Natural killer cell (primary cell): ENCODE results near the gene CLCN2. TPM values are rescaled to one million over a fixed set of nuclear protein-coding genes. Genes with fewer than 3 reads are reported as not detected.

Experiments
- ATAC-seq, 3 donors: fragments of 150-1000 bp in 2 of 3; fragments of 200-7000 bp in 1 of 3; cut with Tn5 transposase; 1 replicate in 1 of 3; 2 replicates in 2 of 3; pipeline ENCODE4 v1.10.0; 2021; ENCODE audit warnings: mild to moderate bottlenecking in 2 of 3, moderate library complexity in 2 of 3
- DNase-seq, 2 donors: peaks; one replicate each; pipeline versions ENCODE4 v3.0.0 to v3.0.0-alpha.2; 2013 to 2021; ENCODE audit warnings: mixed read lengths in 1 of 2
- H3K27ac ChIP-seq: one replicate; pipeline ENCODE4 v1.5.1; 2013; ENCODE audit warnings: mild to moderate bottlenecking, low read length
- H3K27me3 ChIP-seq: one replicate; pipeline ENCODE4 v1.6.1; 2013; ENCODE audit warnings: low read length; ENCODE audit not compliant: control insufficient read depth, insufficient read depth
- H3K36me3 ChIP-seq: one replicate; pipeline ENCODE4 v1.6.1; 2013; ENCODE audit warnings: low read length; ENCODE audit not compliant: control insufficient read depth, insufficient read depth
- H3K4me1 ChIP-seq: one replicate; pipeline ENCODE4 v1.6.1; 2013; ENCODE audit warnings: low read length; ENCODE audit not compliant: control insufficient read depth, insufficient read depth
- H3K4me3 ChIP-seq: one replicate; pipeline ENCODE4 v1.5.1; 2013; ENCODE audit warnings: low read length
- H3K9me3 ChIP-seq: one replicate; pipeline ENCODE4 v1.6.1; 2013; ENCODE audit warnings: low read length; ENCODE audit not compliant: control insufficient read depth, insufficient read depth
- H3K27ac Mint-ChIP-seq, 2 donors: one replicate each; pipeline ENCODE4 v1.8.0; 2022; ENCODE audit warnings: mild to moderate bottlenecking in 2 of 2, mixed read lengths in 2 of 2, moderate library complexity in 1 of 2
- H3K27me3 Mint-ChIP-seq, 2 donors: one replicate each; pipeline ENCODE4 v1.8.0; 2022; ENCODE audit warnings: low read depth in 2 of 2, mixed read lengths in 2 of 2
- H3K36me3 Mint-ChIP-seq: one replicate; pipeline ENCODE4 v1.8.0; 2022; ENCODE audit warnings: mixed read lengths
- H3K4me1 Mint-ChIP-seq, 2 donors: one replicate each; pipeline ENCODE4 v1.8.0; 2022; ENCODE audit warnings: mixed read lengths in 2 of 2
- H3K4me3 Mint-ChIP-seq: one replicate; pipeline ENCODE4 v1.8.0; 2022; ENCODE audit warnings: mild to moderate bottlenecking, moderate library complexity, mixed read lengths
- H3K9me3 Mint-ChIP-seq, 2 donors: one replicate each; pipeline ENCODE4 v1.8.0; 2022; ENCODE audit warnings: mixed read lengths in 2 of 2
- WGBS: methylation state at CpG from one replicate; pipeline ENCODE4 v1.1.7; 2013; ENCODE audit warnings: missing lambda C conversion rate; ENCODE audit not compliant: insufficient coverage; 5-methylcytosine and 5-hydroxymethylcytosine counted together
- intact Hi-C: fragments of 100-400 bp; cut with micrococcal nuclease; formaldehyde crosslinking; loops from one replicate; pipeline ENCODE4 v1.14.2; 2022
- total RNA-seq, 4 donors: library from RNA; stranded (reverse); fragments of 120-200 nt in 1 of 4; gene quantifications; one replicate each; pipeline versions ENCODE4 v1.2.3 to v1.2.4, GENCODE V29; 2013 to 2022
- TF ChIP-seq, protein P1 (sequence below): fragments of 200-600 bp; IDR thresholded peaks from one replicate; pipeline ENCODE4 v1.8.0; 2022; ENCODE audit warnings: antibody characterized with exemption

CLCN2 gene
- total RNA-seq, 3 donors from 2014 or later (not counting 1 experiment from before 2014, with no cell fraction given), result 7.8 to 8.2 (median 8.1) TPM

DNA sequence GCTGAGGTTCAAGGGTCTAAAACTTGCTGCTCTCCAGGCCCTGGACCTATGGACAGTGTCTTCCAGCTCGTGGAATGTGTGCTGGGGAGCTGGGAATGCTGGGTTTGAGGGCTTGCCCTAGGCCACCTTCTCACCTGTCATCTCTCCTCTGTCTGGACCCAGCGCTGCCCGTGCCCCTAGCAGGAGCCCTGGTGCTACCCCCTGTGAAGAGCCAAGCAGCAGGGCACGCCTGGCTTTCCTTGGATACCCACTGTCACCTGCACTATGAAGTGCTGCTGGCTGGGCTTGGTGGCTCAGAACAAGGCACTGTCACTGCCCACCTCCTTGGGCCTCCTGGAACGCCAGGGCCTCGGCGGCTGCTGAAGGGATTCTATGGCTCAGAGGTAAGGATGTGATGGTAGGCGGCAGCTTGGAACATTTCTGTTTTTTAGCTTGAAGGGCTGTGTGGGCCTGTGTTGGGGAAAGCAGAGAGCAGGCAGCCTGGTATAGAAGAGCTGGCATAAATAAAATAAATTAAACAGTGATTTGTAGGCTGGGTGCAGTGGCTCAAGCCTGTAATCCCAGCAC lies 23.5 kb upstream of the CLCN2 start:
- H3K27me3 Mint-ChIP-seq, result peaks cover 0 to 46% of the 10 kb centered on the region in 2 donors

DNA sequence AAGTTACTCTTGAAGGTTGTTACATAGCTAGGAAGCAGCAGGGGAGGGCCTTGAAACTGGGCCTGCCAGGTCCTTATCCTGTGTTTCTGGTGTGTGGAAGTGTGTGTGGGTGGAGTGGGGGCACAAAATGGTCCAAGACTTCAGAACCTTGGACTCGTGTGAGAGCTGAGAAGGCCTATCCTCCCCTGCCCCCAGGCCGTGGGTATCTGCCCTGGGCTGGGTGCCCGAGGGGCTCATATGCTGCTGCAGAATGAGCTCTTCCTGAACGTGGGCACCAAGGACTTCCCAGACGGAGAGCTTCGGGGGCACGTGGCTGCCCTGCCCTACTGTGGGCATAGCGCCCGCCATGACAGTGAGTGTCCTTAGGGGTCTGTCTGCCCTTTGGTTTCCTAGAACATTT lies 22.9 kb upstream of the CLCN2 start:
- H3K27me3 Mint-ChIP-seq, result peaks cover 1 to 44% of the 10 kb centered on the region in 2 donors
- H3K4me3 Mint-ChIP-seq, result no peak overlapping the region
- intact Hi-C loops, result no loop called here
- 82% methylated on average over 9 of the region's 9 CpGs for WGBS
- TF ChIP-seq, protein P1, sequence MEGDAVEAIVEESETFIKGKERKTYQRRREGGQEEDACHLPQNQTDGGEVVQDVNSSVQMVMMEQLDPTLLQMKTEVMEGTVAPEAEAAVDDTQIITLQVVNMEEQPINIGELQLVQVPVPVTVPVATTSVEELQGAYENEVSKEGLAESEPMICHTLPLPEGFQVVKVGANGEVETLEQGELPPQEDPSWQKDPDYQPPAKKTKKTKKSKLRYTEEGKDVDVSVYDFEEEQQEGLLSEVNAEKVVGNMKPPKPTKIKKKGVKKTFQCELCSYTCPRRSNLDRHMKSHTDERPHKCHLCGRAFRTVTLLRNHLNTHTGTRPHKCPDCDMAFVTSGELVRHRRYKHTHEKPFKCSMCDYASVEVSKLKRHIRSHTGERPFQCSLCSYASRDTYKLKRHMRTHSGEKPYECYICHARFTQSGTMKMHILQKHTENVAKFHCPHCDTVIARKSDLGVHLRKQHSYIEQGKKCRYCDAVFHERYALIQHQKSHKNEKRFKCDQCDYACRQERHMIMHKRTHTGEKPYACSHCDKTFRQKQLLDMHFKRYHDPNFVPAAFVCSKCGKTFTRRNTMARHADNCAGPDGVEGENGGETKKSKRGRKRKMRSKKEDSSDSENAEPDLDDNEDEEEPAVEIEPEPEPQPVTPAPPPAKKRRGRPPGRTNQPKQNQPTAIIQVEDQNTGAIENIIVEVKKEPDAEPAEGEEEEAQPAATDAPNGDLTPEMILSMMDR, result no peak
- peaks cover 19% of the 10 kb centered on the region for H3K27me3 ChIP-seq
- H3K9me3 ChIP-seq, result no peaks in the 10 kb centered on the region
- no peak for DNase-seq
- H3K27ac Mint-ChIP-seq, result no peak overlapping the region
- H3K9me3 Mint-ChIP-seq, result no peaks in the 10 kb centered on the region
- H3K4me1 ChIP-seq, result peaks cover 14% of the 10 kb centered on the region
- ATAC-seq, result no peak
- H3K36me3 ChIP-seq, result no peaks in the 10 kb centered on the region
- H3K27ac ChIP-seq, result no peak overlapping the region
- H3K36me3 Mint-ChIP-seq, result no peaks in the 10 kb centered on the region
- H3K4me1 Mint-ChIP-seq, result peaks cover 0 to 14% of the 10 kb centered on the region in 2 donors
- H3K4me3 ChIP-seq, result no peak overlapping the region

More for the DNA sequence above, 23.5 kb upstream of the CLCN2 start:
- H3K4me1 Mint-ChIP-seq, result peaks cover 0 to 11% of the 10 kb centered on the region in 2 donors
- no peaks in the 10 kb centered on the region for H3K36me3 Mint-ChIP-seq
- no peak overlapping the region for H3K27ac Mint-ChIP-seq
- no peak overlapping the region for H3K4me3 ChIP-seq
- intact Hi-C loops, result no loop called here
- H3K27me3 ChIP-seq, result peaks cover 18% of the 10 kb centered on the region
- H3K27ac ChIP-seq, result no peak overlapping the region
- ATAC-seq (no peak), DNase-seq (no peak)
- H3K36me3 ChIP-seq, result no peaks in the 10 kb centered on the region
- WGBS, result 81% methylated on average over 8 of the region's 8 CpGs
- H3K4me3 Mint-ChIP-seq, result no peak overlapping the region
- no peaks in the 10 kb centered on the region for H3K9me3 Mint-ChIP-seq
- TF ChIP-seq, protein P1, result no peak
- no peaks in the 10 kb centered on the region for H3K9me3 ChIP-seq
- peaks cover 14% of the 10 kb centered on the region for H3K4me1 ChIP-seq

DNA sequence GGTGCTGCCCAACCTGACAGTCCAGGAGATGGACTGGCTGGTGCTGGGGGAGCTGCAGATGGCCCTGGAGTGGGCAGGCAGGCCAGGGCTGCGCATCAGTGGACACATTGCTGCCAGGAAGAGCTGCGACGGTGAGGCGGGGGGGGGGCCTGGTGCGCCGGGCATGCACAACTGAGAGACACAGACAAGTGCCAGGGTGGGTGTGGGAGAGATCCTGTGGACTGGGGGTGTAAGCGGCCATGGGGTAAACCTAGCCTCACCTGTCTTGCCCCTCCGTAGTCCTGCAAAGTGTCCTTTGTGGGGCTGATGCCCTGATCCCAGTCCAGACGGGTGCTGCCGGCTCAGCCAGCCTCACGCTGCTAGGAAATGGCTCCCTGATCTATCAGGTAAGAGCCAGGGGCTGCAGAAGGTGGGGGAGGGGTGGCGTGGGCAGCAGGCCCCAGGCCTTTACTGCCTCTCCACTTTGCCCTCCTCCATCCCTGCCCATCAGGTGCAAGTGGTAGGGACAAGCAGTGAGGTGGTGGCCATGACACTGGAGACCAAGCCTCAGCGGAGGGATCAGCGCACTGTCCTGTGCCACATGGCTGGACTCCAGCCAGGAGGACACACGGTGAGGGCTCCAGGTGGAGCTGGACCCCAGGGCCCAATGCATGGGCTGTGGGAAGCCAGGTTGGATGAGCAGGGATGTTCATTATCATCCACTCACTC lies 21.8 kb upstream of the CLCN2 start:
- Mint-ChIP-seq H3K36me3 (no peaks in the 10 kb centered on the region), H3K4me3 (no peak overlapping the region), H3K27ac (no peak overlapping the region), H3K9me3 (no peaks in the 10 kb centered on the region), H3K4me1 (peaks cover 0 to 20% of the 10 kb centered on the region in 2 donors), H3K27me3 (peaks cover 13 to 53% of the 10 kb centered on the region in 2 donors)
- H3K36me3 ChIP-seq, result no peaks in the 10 kb centered on the region
- H3K9me3 ChIP-seq, result no peaks in the 10 kb centered on the region
- WGBS, result 90% methylated on average over 15 of the region's 15 CpGs
- ATAC-seq (no peak), DNase-seq (no peak)
- TF ChIP-seq, protein P1, result no peak
- H3K4me1 ChIP-seq, result peaks cover 14% of the 10 kb centered on the region
- peaks cover 23% of the 10 kb centered on the region for H3K27me3 ChIP-seq
- intact Hi-C loops, result no loop called here
- no peak overlapping the region for H3K27ac ChIP-seq
- no peak overlapping the region for H3K4me3 ChIP-seq
